PFSK-1 (cell line): Measurements from ENCODE around the gene PPP6R1.

ENCODE experiments used
- FOXP2 ChIP-seq: optimal IDR thresholded peaks from 2 replicates; pipeline ENCODE3; 2011; ENCODE audit warnings: borderline replicate concordance, control low read depth, inconsistent platforms; ENCODE audit not compliant: insufficient read depth; ENCODE audit errors: extremely low read length, extremely low read depth
- POLR2AphosphoS5 ChIP-seq: IDR thresholded peaks from 2 replicates; pipeline ENCODE4 v1.6.1; 2012; ENCODE audit warnings: low read depth, mild to moderate bottlenecking, control low read depth, low read length, moderate library complexity
- SIN3A ChIP-seq: IDR thresholded peaks from 2 replicates; pipeline ENCODE4 v1.6.1; 2012; ENCODE audit warnings: mild to moderate bottlenecking, low read length, moderate library complexity, borderline replicate concordance; ENCODE audit not compliant: insufficient read depth
- TAF1 ChIP-seq: IDR thresholded peaks from 2 replicates; pipeline ENCODE4 v1.6.1; 2012; ENCODE audit warnings: low read length, control low read depth, borderline replicate concordance; ENCODE audit not compliant: insufficient read depth
- TF ChIP-seq, protein P1 (sequence below), 2 experiments: IDR thresholded peaks; 2 replicates each; pipeline versions ENCODE4 v1.6.1 to v1.8.0; 2011 to 2012; ENCODE audit warnings: low read depth in 2 of 2, low read length in 2 of 2, control low read depth in 1 of 2, inconsistent platforms in 1 of 2, mild to moderate bottlenecking in 1 of 2, moderate library complexity in 1 of 2; ENCODE audit not compliant: insufficient read depth in 1 of 2

DNA sequence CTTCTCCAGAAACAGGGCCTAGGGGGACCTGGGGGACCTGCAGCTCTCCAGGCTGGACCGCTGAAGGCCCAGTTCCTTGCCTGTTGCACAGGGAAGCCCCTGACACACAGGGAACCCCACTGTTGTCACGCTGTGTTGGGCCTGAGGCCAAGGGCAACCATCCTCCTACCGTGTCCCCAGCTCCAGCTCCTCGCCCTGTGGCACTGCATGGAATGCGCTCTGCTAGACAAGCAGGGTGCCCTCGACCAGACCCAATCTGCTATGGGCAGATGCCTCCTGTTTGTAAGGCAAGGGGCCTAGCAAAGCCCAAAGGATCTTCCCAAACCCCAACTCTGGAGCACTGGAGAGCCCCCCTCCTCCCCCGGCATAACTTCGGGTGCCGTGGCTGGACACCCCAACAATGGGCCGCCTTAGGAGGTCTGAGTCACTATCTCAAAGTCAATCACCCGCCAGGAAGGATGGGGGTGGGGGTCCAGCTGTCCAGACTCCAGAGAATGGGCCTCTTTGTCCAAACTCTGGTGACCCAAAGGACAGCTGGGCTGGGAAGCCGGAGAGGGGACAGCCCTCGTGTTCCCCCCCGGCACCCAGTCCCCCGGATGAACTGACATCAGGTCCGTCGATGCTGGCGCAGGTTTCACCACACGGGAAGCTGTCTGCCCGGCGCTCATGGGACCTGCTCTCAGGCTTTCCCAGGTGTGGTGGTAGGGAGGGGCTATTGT, 28.7 kb upstream of the PPP6R1 start:
- TF ChIP-seq TAF1 (no peak), FOXP2 (no peak), POLR2AphosphoS5 (no peak), SIN3A (no peak)
- TF ChIP-seq, protein P1, sequence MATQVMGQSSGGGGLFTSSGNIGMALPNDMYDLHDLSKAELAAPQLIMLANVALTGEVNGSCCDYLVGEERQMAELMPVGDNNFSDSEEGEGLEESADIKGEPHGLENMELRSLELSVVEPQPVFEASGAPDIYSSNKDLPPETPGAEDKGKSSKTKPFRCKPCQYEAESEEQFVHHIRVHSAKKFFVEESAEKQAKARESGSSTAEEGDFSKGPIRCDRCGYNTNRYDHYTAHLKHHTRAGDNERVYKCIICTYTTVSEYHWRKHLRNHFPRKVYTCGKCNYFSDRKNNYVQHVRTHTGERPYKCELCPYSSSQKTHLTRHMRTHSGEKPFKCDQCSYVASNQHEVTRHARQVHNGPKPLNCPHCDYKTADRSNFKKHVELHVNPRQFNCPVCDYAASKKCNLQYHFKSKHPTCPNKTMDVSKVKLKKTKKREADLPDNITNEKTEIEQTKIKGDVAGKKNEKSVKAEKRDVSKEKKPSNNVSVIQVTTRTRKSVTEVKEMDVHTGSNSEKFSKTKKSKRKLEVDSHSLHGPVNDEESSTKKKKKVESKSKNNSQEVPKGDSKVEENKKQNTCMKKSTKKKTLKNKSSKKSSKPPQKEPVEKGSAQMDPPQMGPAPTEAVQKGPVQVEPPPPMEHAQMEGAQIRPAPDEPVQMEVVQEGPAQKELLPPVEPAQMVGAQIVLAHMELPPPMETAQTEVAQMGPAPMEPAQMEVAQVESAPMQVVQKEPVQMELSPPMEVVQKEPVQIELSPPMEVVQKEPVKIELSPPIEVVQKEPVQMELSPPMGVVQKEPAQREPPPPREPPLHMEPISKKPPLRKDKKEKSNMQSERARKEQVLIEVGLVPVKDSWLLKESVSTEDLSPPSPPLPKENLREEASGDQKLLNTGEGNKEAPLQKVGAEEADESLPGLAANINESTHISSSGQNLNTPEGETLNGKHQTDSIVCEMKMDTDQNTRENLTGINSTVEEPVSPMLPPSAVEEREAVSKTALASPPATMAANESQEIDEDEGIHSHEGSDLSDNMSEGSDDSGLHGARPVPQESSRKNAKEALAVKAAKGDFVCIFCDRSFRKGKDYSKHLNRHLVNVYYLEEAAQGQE (IDR thresholded peaks at IDR 0.05; ENCODE audit: insufficient read depth in 1 of 2, low read depth in 2 of 2, low read length in 2 of 2): no peak
